Measurements from ENCODE around the gene STK36. TPM values are rescaled to one million over a fixed set of nuclear protein-coding genes. Genes with fewer than 3 reads are reported as not detected.

STK36 gene
- total RNA-seq, 2 experiments from 2014 or later, result 13.1 to 19.3 TPM

GRCh38 chr2:218718058-218718457 lies 46.2 kb downstream of the STK36 start:
- ATAC-seq (no peak), DNase-seq (no peak)
- POLR2A ChIA-PET, result no interaction called here
- CTCF ChIA-PET, result interaction anchor here (2.2 kb wide), 1 partner anchor 8 kb away, joined by 9 read pairs; no protein-coding TSS in a partner anchor
- intact Hi-C loops (cut with DNase I, micrococcal nuclease), result no loop called here
- Mint-ChIP-seq H3K4me3 (no peak overlapping the region), H3K4me1 (peaks cover 31% of the 10 kb centered on the region), H3K27ac (no peak overlapping the region), H3K36me3 (ENCODE audit: low read depth) (peaks cover 12% of the 10 kb centered on the region), H3K9me3 (ENCODE audit: low read depth) (no peaks in the 10 kb centered on the region), H3K27me3 (no peaks in the 10 kb centered on the region)

GRCh38 chr2:218719457-218719856 lies 47.6 kb downstream of the STK36 start:
- POLR2A ChIA-PET, result no interaction called here
- intact Hi-C loops (cut with DNase I, micrococcal nuclease), result no loop called here
- no peak for ATAC-seq
- no peaks in the 10 kb centered on the region for H3K9me3 Mint-ChIP-seq (ENCODE audit: low read depth)
- peaks cover 12% of the 10 kb centered on the region for H3K36me3 Mint-ChIP-seq (ENCODE audit: low read depth)
- H3K4me3 Mint-ChIP-seq, result no peak overlapping the region
- no peaks in the 10 kb centered on the region for H3K27me3 Mint-ChIP-seq
- CTCF ChIA-PET, result interaction anchor here (0.6 to 0.7 kb wide), 3 partner anchors 149 to 508 kb away, joined by 3 read pairs; no protein-coding TSS in a partner anchor
- H3K27ac Mint-ChIP-seq, result no peak overlapping the region
- DNase-seq, result no peak
- H3K4me1 Mint-ChIP-seq, result peaks cover 31% of the 10 kb centered on the region

DNA sequence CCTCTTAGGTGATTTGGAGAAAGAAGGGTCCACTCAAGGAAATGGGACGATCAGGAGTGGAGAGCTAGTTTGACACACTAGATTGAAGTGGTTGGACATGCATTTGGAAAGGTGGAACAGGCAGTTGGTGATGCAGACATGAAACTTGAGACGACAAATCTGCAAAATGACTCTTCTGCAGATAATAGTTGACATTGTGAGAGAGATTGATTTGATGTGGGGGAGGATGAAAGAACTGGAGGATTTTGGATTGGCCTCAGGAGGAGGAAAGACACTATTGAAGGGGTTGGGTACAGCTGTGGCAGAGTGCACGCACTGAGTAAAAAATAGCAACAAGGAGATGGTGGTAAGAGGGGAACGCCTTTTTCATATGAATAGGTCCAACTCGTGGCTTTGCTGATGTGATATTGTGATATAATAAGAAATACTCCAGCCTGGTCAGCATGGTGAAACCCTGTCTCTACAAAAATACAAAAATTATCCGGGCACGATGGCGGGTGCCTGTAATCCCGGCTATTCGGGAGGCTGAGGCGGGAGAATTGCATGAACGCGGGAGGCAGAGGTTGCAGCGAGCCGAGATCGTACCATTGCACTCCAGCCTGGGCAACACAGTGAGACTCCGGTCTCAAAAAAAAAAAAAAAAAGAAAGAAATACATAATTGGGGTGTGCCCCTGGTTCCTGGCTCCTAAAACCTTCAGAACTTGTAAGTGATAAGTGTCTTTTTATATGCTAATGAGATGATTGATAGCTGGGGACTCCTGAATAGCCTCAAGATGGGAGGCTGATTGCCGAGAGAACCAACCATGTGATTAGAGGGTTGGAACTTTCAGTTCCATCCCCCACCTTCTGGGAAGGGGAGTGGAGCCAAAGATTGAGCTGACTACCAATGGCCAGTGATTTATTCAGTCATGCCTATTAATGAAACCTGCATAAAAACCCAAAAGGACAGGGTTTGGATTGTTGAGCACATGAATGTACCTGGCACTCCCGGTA lies 48.5 kb downstream of the STK36 start:
- Mint-ChIP-seq H3K4me3 (no peak overlapping the region), H3K27me3 (no peaks in the 10 kb centered on the region), H3K27ac (no peak overlapping the region), H3K36me3 (ENCODE audit: low read depth) (peaks cover 15% of the 10 kb centered on the region), H3K9me3 (ENCODE audit: low read depth) (no peaks in the 10 kb centered on the region), H3K4me1 (peaks cover 31% of the 10 kb centered on the region)
- ChIA-PET CTCF (interaction anchor here (0.6 to 3.4 kb wide), 4 partner anchors 11 to 509 kb away, joined by 3 to 20 read pairs (median 3); no protein-coding TSS in a partner anchor), POLR2A (no interaction called here)
- DNase-seq (no peak), ATAC-seq (no peak)
- intact Hi-C loops (cut with DNase I, micrococcal nuclease), result no loop called here

DNA sequence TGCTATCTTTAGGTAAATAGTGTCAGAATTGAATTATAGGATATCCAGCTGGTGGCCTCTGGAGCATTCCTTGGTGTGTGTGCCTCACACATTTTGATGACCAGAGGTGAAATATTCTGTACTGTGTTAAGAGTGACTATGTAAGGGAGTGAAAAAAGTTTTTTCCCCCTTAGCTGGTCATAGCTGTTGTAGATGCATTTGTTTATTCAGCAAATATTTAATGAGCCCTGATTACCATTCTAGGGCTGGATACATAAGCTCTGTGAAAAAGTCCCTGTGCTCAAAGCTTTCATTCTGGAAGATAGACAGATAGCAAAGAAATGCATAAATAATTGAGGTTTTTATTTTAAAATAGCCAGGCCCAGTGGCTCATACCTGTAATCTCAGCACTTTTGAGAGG lies 49.6 kb downstream of the STK36 start:
- no peak for DNase-seq
- intact Hi-C loops (cut with DNase I, micrococcal nuclease), result no loop called here
- CTCF ChIA-PET, result interaction anchor here (0.6 to 3.4 kb wide), 5 partner anchors 10 to 633 kb away, joined by 3 to 22 read pairs (median 13); partner anchors contain the start of gene TTLL4
- H3K27ac Mint-ChIP-seq, result no peak overlapping the region
- H3K36me3 Mint-ChIP-seq (ENCODE audit: low read depth), result peaks cover 19% of the 10 kb centered on the region
- ATAC-seq, result no peak
- POLR2A ChIA-PET, result no interaction called here
- peaks cover 30% of the 10 kb centered on the region for H3K4me1 Mint-ChIP-seq
- no peaks in the 10 kb centered on the region for H3K27me3 Mint-ChIP-seq
- H3K9me3 Mint-ChIP-seq (ENCODE audit: low read depth), result peaks cover 5% of the 10 kb centered on the region
- H3K4me3 Mint-ChIP-seq, result no peak overlapping the region

GRCh38 chr2:218721934-218722333 lies 50.0 kb downstream of the STK36 start:
- Mint-ChIP-seq H3K27ac (no peak overlapping the region), H3K9me3 (ENCODE audit: low read depth) (peaks cover 5% of the 10 kb centered on the region), H3K4me3 (no peak overlapping the region), H3K4me1 (peaks cover 27% of the 10 kb centered on the region), H3K36me3 (ENCODE audit: low read depth) (peaks cover 19% of the 10 kb centered on the region), H3K27me3 (no peaks in the 10 kb centered on the region)
- DNase-seq (no peak), ATAC-seq (no peak)
- ChIA-PET CTCF (interaction anchor here (0.6 to 3.4 kb wide), 8 partner anchors 9 to 633 kb away, joined by 3 to 22 read pairs (median 4); partner anchors contain the start of gene TTLL4), POLR2A (no interaction called here)
- intact Hi-C loops (cut with DNase I, micrococcal nuclease), result no loop called here

- H3K36me3 Mint-ChIP-seq (ENCODE audit: low read depth), result peaks cover 21% of the 10 kb centered on the region
- intact Hi-C loops (cut with DNase I, micrococcal nuclease), result no loop called here
- H3K27me3 Mint-ChIP-seq, result no peaks in the 10 kb centered on the region
- H3K4me1 Mint-ChIP-seq, result peaks cover 22% of the 10 kb centered on the region
- H3K4me3 Mint-ChIP-seq, result no peak overlapping the region
- DNase-seq, result no peak
- CTCF ChIA-PET, result interaction anchor here (1.1 to 3.4 kb wide), 8 partner anchors 9 to 154 kb away, joined by 3 to 22 read pairs (median 6); partner anchors contain the start of gene TTLL4
- no peak overlapping the region for H3K27ac Mint-ChIP-seq
- ATAC-seq, result no peak
- POLR2A ChIA-PET, result no interaction called here
- peaks cover 5% of the 10 kb centered on the region for H3K9me3 Mint-ChIP-seq (ENCODE audit: low read depth)
Observed at GRCh38 chr2:218722419-218722818, 50.5 kb downstream of the STK36 start.

DNA sequence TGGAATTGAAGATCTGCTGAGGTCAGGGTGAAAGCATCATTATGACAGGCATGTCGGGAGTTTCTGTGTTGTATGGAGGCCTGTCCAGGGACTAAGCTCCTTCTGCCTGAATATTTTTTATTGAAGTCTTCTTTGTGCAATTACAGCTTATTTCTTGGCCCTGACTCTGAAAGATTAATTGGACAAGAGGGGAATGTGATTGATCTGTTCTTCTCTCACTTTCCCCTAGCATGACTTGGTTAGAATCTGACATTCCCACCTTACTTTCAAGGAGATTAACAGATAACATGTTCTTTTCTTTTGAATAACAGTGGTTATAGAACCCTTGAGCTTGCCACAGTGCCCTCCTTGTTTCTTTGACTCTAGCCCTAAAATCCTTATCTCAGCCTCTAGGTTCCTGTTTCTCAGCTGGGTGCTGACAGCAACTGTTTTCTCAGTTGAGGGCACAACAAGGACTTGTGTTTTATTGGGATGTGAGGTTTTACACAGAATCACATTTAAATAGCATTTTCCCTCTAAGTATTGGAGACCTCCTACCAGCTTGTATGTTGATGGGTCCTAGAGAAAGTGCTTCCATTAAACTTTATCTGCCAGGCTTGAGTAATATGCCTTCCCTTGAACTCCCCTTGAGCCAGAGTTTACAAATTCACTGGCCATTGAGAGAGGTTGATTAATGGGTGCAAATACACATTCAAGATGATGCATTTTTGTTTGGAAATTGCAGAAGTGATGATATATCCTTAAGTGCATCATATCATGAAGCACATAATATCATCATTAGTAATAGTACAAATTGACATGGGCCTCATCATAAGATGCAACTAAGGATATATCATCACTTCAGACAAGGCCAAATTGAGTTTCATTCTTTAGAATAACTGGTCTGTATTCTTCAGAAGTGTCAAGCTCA lies 51.2 kb downstream of the STK36 start:
- Mint-ChIP-seq H3K27me3 (no peaks in the 10 kb centered on the region), H3K4me3 (no peak overlapping the region), H3K36me3 (ENCODE audit: low read depth) (peaks cover 25% of the 10 kb centered on the region), H3K9me3 (ENCODE audit: low read depth) (peaks cover 7% of the 10 kb centered on the region), H3K4me1 (peaks cover 22% of the 10 kb centered on the region), H3K27ac (no peak overlapping the region)
- DNase-seq, result no peak
- ATAC-seq, result no peak
- intact Hi-C loops (cut with DNase I, micrococcal nuclease), result no loop called here
- ChIA-PET POLR2A (no interaction called here), CTCF (interaction anchor here (1.0 to 3.4 kb wide), 9 partner anchors 8 to 307 kb away, joined by 3 to 22 read pairs (median 5); partner anchors contain the start of gene TTLL4)

DNA sequence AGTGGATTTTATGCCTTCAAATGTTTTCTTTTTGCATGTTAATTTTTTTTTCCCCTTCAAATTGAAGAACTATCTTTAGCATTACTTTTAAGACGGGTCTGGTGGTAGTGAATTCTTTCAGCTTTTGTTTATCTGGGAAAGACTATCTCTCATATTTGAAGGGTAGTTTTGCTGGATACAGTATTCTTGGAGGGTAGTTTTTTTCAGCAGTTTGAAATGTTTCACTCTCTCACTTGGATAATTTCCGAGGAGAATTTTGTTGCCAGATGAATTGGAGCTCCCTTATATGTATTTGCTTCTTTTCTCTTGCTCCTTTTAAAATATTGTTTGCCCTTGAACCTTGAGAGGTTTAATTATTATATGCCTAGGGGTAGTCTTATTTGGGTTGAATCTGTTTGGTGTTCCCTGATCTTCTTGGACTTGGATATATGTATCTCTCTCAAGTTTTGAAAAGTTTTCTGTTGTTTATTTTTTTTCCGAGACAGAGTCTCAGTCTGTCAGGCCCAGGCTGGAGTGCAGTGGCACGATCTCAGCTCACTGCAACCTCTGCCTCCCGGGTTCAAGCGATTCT lies 54.2 kb downstream of the STK36 start:
- Mint-ChIP-seq H3K36me3 (ENCODE audit: low read depth) (peaks cover 30% of the 10 kb centered on the region), H3K4me1 (peaks cover 20% of the 10 kb centered on the region), H3K27ac (no peak overlapping the region), H3K4me3 (no peak overlapping the region), H3K27me3 (no peaks in the 10 kb centered on the region), H3K9me3 (ENCODE audit: low read depth) (peaks cover 7% of the 10 kb centered on the region)
- ChIA-PET CTCF (interaction anchor here (0.7 to 3.9 kb wide), 7 partner anchors 9 to 304 kb away, joined by 3 to 69 read pairs (median 6); partner anchors contain the start of gene TTLL4), POLR2A (no interaction called here)
- ATAC-seq (no peak), DNase-seq (no peak)
- intact Hi-C loops (cut with DNase I, micrococcal nuclease), result no loop called here

- DNase-seq, result peak; percentile 23
Observed at GRCh38 chr2:218727502-218728165, 55.7 kb downstream of the STK36 start.

GRCh38 chr2:218729640-218730039 lies 57.8 kb downstream of the STK36 start:
- Mint-ChIP-seq H3K27me3 (no peaks in the 10 kb centered on the region), H3K9me3 (ENCODE audit: low read depth) (peaks cover 7% of the 10 kb centered on the region), H3K27ac (no peak overlapping the region), H3K4me1 (peaks cover 32% of the 10 kb centered on the region), H3K36me3 (ENCODE audit: low read depth) (peaks cover 36% of the 10 kb centered on the region), H3K4me3 (no peak overlapping the region)
- DNase-seq, result no peak
- intact Hi-C loops (cut with DNase I, micrococcal nuclease), result no loop called here
- POLR2A ChIA-PET, result no interaction called here
- ATAC-seq, result no peak
- CTCF ChIA-PET, result interaction anchor here (0.6 to 4.8 kb wide), 5 partner anchors 43 to 123 kb away, joined by 3 to 40 read pairs (median 4); no protein-coding TSS in a partner anchor

More at GRCh38 chr2:218727502-218728165, 55.7 kb downstream of the STK36 start:
- intact Hi-C loops (cut with DNase I, micrococcal nuclease), result loop anchor here (1.0 kb wide), 1 partner anchor 120 kb away; no protein-coding TSS in a partner anchor
- H3K36me3 Mint-ChIP-seq (ENCODE audit: low read depth), result peaks cover 30% of the 10 kb centered on the region
- H3K9me3 Mint-ChIP-seq (ENCODE audit: low read depth), result peaks cover 7% of the 10 kb centered on the region
- ChIA-PET POLR2A (no interaction called here), CTCF (interaction anchor here (0.6 to 3.9 kb wide), 13 partner anchors 10 to 260 kb away, joined by 3 to 69 read pairs (median 4); partner anchors contain the start of gene TTLL4)
- H3K27me3 Mint-ChIP-seq, result no peaks in the 10 kb centered on the region
- H3K4me1 Mint-ChIP-seq, result peaks cover 25% of the 10 kb centered on the region
- no peak for ATAC-seq
- no peak overlapping the region for H3K4me3 Mint-ChIP-seq
- H3K27ac Mint-ChIP-seq, result no peak overlapping the region

Data from activated CD4-positive, alpha-beta T cell treated with anti-CD3 and anti-CD28 coated beads for 36 hours (primary cell).